IPS-18a (cell line): ENCODE results near the gene NDRG2.
A peak's percentile ranks its signal among the peaks of the same experiment; 100 is the strongest.

Experiments used
- H3K27ac ChIP-seq: one replicate; pipeline ENCODE4 v1.5.1; 2013; ENCODE audit warnings: low read length
- H3K27me3 ChIP-seq: one replicate; pipeline ENCODE4 v1.6.1; 2013; ENCODE audit warnings: mild to moderate bottlenecking, low read length; ENCODE audit not compliant: control insufficient read depth, insufficient read depth
- H3K36me3 ChIP-seq: one replicate; pipeline ENCODE4 v1.6.1; 2013; ENCODE audit warnings: low read depth, low read length; ENCODE audit not compliant: control insufficient read depth
- H3K4me1 ChIP-seq: one replicate; pipeline ENCODE4 v1.6.1; 2013; ENCODE audit warnings: low read depth, low read length; ENCODE audit not compliant: control insufficient read depth
- H3K4me3 ChIP-seq: one replicate; pipeline ENCODE4 v1.5.1; 2013; ENCODE audit warnings: low read length
- H3K9ac ChIP-seq: one replicate; pipeline ENCODE4 v1.6.1; 2013; ENCODE audit warnings: mild to moderate bottlenecking, low read length, moderate library complexity
- H3K9me3 ChIP-seq: one replicate; pipeline ENCODE4 v1.6.1; 2013; ENCODE audit warnings: low read depth, low read length; ENCODE audit not compliant: control insufficient read depth

Gene NDRG2

GRCh38 chr14:20976291-20976690 is 48.6 kb downstream of the NDRG2 start:
- no peak overlapping the region for H3K27ac ChIP-seq
- peaks cover 5% of the 10 kb centered on the region for H3K4me1 ChIP-seq
- H3K36me3 ChIP-seq: no peaks in the 10 kb centered on the region
- H3K27me3 ChIP-seq: no peaks in the 10 kb centered on the region
- H3K9me3 ChIP-seq: no peaks in the 10 kb centered on the region
- H3K4me3 ChIP-seq: no peak overlapping the region
- H3K9ac ChIP-seq: no peak overlapping the region

- Histone ChIP-seq H3K9ac (no peak overlapping the region), H3K9me3 (no peaks in the 10 kb centered on the region), H3K4me1 (peaks cover 5% of the 10 kb centered on the region), H3K27ac (no peak overlapping the region), H3K36me3 (no peaks in the 10 kb centered on the region), H3K27me3 (no peaks in the 10 kb centered on the region), H3K4me3 (no peak overlapping the region)
Observed at GRCh38 chr14:20973501-20973900, 51.4 kb downstream of the NDRG2 start.

- H3K9ac ChIP-seq: no peak overlapping the region
- no peak overlapping the region for H3K27ac ChIP-seq
- H3K27me3 ChIP-seq: no peaks in the 10 kb centered on the region
- peak overlapping the region; percentile 94 for H3K4me3 ChIP-seq
- peaks cover 5% of the 10 kb centered on the region for H3K4me1 ChIP-seq
- no peaks in the 10 kb centered on the region for H3K9me3 ChIP-seq
- H3K36me3 ChIP-seq: no peaks in the 10 kb centered on the region
Observed at GRCh38 chr14:20971705-20972021, 53.2 kb downstream of the NDRG2 start.

- Histone ChIP-seq H3K4me1 (peaks cover 5% of the 10 kb centered on the region), H3K27ac (peak overlapping the region; percentile 75), H3K36me3 (no peaks in the 10 kb centered on the region), H3K9me3 (no peaks in the 10 kb centered on the region), H3K9ac (peak overlapping the region; percentile 92), H3K4me3 (peak overlapping the region; percentile 94), H3K27me3 (no peaks in the 10 kb centered on the region)
Observed at GRCh38 chr14:20970983-20971704, 53.7 kb downstream of the NDRG2 start.

- Histone ChIP-seq H3K27ac (no peak overlapping the region), H3K27me3 (no peaks in the 10 kb centered on the region), H3K9ac (peak overlapping the region; percentile 92), H3K36me3 (no peaks in the 10 kb centered on the region), H3K4me1 (peaks cover 5% of the 10 kb centered on the region), H3K4me3 (peak overlapping the region; percentile 94), H3K9me3 (no peaks in the 10 kb centered on the region)
Observed at GRCh38 chr14:20970647-20970982, 54.2 kb downstream of the NDRG2 start.

- Histone ChIP-seq H3K9ac (no peak overlapping the region), H3K27ac (no peak overlapping the region), H3K27me3 (no peaks in the 10 kb centered on the region), H3K36me3 (no peaks in the 10 kb centered on the region), H3K4me1 (peaks cover 5% of the 10 kb centered on the region), H3K4me3 (no peak overlapping the region), H3K9me3 (no peaks in the 10 kb centered on the region)
Observed at GRCh38 chr14:20969336-20969735, 55.5 kb downstream of the NDRG2 start.
